Stimulated activated CD4-positive, alpha-beta T cell treated with anti-CD3 and anti-CD28 coated beads, Interleukin-1b, Interleukin-23, amount 100 ng/mL, for 24 hours (primary cell): ENCODE measurements around the gene NAA10.

Source experiments
- DNase-seq, 4 experiments: peaks; one replicate each; pipeline ENCODE4 v3.0.0-alpha.2; 2020; ENCODE audit warnings: low read depth in 4 of 4, low spot score in 1 of 4

Gene NAA10

DNA sequence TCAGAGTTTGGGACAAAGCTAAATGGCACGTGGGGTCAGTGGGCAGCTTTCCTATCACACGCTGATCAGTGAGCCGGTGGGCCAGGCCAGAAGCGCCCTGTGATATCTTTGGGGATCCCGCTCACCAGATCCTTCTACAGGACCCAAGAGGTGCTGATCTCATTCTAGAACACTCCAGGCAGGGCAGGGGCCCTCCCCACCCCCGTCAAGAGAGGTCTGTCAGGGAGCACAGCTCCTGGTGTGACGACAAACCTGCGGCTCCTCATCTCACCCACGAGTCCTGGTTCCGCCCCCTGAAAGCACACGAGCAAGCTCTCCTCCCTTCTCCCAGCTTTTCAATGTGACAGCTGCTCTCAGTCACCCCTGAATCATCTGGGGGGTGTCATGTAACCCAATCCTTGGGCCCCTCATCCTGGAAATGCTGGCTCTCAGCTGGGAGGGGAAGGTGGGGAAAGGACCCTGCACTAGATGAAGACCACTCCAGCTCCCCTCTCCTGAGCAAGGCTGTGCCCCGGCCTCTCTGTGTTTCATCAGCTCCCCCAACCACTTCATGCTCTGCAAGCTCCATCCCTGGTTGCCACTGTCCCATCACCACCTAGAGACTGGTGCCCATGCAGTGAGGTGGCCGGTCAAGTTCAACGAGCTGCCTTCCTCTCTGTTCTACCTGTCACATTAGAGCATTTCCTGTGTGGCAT is 32.2 kb upstream of the NAA10 start:
- no peak for DNase-seq

DNA sequence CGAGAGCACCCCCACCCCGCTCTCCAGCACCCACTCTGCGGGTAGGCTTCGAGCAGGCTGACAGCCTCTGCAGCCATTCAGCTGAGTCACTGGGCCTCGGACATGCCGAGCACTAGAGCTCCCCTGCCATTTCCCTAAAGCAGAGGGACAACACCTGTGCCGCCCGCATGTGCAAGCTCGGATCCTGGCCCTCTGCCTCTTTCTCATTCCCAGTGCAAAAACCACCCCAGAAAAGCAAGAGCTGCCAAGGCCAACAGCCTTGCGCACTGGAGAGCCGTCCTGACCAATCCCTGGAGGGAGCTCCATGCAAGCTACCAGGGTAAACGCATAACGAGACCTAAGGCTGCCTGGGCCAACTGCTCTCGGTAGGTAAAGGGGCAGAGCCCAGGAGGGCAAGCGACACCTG is 31.4 kb upstream of the NAA10 start:
- DNase-seq, result no peak

DNA sequence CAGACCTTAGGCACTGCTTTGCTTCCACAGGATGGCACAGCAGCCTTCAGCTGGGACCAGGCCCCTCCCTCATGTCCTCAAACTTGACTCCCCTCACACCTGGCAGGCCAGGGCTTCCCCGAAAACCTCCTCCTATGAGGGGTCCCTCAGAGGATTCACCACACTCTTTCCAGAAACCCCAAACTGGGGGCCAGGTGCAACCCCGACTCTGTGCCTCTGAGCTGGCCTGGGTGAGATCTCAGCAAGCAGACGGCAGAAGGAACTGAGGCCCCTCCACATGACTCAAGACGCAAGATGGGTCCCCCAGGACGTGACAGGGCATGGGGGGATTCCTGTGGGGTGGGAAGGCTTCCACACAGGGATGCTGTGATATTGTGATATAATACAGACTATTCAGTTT is 30.6 kb upstream of the NAA10 start:
- no peak for DNase-seq

DNA sequence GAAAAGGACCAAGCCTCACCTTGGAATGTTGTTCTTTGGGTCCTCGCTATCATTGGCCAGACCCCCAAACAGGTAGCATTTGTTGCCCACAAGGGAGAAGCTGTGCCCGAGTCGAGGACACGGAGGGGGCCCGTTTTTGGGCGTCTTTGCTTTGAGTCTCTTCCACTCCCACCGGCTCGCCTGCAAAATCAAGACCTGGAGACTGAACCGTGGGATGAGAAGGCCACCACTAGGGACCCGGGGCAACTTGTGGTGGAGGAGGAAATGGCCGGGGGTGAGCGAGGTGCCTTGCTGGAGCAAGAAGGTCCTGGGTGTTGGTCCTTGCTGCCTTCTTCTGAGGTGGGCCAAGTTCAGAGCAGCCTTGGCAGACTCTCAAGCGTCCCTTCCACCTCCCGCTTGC is 29.3 kb upstream of the NAA10 start:
- no peak for DNase-seq

DNA sequence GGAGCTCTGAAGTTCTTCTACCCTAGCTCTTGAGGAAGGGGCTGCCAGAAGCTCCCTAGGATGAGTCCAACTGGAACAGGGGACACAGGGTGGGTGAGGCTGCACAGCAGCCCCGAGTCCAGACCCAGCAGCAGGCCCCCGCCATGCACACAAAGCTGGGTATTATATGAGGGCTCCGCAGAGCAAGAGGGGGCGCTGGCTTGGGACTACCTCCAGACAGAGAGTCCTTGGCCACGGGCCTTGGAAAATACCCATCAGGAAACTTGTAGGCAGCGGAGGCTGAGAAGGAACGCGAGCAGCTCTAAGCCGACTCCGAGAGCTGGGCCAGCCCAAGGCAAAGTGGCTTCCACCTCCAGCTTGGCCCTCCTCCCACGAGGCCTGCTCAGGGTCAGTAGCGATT is 28.7 kb upstream of the NAA10 start:
- no peak for DNase-seq

DNA sequence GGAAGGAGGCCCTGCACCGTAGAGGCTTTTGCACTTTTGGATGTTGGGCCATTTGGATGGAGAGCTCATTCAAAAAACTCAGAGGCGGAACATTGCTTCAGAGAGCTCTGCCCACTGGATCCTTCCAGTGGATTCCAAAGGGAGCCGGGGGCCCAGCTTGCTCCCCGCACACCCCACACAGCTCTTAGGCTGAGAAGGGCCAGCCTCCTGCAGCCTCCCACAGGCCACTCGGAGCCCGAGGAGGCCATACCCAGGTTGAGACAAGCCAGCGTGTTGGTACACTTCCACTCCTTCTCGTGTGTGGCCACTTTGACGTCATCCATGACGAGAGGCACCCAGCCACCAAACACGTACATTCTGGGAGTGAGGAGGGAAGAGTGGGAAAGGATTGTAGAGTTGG is 26.5 kb upstream of the NAA10 start:
- no peak for DNase-seq

DNA sequence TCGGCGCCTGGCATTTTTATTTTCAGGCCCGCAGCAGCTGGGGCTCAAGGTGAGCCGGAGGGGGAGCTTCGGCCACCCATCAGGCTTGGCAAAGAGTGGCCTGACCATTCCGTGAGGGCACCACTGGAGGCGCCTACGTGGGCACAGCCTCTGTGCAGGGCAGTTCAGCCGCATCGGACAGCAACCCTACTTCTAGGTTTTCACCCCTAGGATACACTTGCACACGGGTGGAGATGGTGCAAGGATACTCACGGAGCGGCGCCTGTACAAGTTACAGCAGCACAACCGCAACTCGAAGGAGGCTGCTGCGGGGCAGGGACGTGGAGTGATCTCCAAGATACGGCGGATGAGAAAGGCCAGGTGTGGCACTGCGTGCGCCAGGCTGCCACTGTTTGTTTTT is 25.9 kb upstream of the NAA10 start:
- no peak for DNase-seq

DNA sequence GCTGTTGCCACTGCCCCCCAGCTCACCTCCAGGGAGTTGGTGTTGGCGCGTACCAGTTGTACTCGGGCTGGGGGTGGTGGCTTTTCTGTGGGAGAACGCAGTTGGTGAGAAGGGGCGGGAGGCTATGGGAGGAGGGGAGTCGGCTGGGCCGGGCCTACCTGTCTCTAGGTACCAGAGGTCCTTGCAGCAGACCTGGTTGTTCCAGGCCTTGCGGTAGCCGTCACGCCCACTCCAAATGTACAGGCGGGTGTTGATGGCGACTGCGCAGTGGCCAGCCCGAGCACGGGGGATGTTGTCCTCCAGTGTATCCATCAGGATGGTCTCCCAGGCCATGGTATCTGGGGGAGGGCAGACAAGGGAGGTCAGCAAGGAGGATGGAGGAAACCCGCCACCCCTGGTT is 25.2 kb upstream of the NAA10 start:
- DNase-seq, result no peak

DNA sequence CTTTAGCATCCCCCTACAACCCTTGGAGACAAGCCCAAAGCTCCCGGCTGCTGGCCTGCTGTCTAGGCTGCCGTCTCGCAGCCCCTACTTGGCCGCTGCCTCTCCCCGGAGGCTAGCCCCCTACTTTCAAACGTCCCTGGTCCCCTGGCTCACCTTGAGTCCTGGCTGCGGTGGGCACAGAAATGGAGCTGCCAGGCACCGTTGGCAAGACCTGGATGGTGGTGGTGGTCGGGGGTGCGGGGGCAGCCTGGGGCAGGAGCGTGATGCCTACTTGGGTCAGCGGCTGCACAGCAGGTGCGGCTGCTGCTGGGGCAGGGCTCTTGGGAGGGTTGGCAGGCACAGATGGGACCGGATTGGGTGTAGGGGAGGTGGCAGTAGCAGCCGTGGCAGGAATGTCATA is 24.8 kb upstream of the NAA10 start:
- no peak for DNase-seq

DNA sequence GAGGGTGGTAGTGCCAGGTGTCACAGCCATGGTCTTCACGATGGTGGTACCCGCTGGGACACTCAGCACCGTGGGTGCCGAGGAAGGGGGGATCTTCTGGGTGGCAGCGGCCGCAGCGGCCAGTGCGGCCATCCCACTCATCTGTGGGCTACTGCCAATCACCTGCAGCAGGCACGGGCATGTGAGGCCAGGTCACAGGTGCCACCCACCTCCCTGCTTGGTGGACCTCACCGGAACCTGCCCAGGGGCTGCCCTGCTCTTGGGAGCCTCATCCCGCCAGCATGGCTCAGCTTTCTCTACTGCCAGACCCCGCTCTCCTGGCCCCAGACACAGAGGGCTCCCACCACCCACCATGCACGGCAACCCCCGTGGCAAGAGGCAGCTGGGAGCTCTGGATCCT is 23.8 kb upstream of the NAA10 start:
- no peak for DNase-seq

DNA sequence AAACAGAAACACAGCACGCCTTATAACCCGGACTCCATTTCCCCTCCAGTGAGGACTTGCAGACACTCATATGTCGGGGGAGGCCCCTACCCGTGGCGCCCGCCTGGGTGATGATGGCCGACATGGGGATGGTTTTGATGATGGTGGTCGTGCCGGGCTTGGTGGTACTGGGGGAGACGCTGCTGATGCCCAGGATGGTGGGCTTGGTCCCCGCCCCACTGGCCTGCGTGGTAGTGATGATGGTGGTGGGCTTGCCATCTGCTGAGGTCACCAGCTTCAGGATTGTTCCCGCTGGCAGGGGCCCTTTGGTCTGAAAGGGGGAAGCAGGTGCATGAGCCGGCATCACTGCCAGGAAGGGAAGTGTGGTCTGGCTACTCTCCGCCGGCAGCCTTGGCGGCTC is 22.4 kb upstream of the NAA10 start:
- DNase-seq, result no peak

DNA sequence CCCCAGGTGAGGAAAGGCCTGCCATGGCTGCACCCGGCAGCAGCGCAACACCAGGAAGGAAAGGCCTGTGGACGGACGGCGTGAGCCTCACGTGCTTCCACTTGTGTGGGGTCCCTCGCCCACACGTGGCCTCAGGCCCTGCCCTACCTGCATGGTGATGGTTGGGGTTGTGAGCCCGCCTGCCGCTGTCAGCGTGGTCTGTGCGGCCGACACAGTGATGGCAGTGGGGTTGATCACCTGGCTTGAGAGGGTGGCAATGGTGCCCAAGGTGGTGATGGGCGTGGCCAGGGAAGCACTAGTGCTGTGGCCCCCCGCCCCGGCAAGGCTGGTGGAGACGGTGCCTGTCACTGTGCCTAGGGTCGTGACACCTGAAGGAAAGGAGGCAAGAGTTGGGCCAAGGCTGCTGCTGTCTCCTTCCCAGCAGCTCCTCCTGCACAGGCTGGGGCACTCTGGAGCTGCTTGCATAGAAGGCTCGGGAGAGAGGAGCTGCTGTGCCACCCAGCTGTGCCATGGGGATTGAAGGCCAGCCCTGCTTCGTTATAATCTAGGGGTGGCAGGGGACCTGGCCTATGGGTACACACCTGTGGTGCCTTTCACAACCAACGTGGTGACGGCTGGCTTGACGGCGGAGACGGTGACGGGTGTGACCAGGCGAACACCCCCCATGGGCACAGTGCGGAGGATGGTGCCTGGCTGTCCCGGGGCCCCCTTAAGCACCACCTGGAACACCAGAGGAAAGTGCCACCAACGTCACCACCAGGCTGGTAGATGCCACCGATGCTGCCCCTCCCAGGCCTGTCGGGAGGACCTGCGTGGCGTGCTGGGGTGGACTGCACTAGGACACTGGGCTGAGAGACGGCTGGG is 21.4 kb upstream of the NAA10 start:
- DNase-seq, result no peak

DNA sequence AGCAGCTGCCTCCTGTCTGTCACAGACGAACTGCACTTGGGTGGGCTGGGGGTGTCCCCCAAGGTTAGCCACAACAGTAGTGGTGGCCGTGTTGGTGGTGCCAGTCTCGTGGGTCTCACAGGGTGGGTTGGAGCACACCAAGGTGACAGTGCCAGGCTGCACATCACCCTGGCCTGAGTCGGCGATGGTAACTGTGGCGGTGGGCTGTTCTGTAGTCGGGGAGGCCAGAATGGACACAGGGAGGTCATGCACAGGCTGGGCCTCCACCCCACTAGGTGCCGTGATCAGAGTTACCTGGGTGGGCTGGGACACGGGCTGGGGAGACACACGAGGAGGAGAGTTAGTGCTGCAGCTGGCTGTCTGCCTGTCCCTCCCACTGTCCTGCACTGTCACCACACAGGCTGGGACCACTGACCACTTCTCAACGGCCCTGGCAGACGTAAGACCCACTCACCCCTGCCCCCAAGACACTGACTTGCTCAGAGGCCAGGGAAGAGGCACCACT is 20.4 kb upstream of the NAA10 start:
- no peak for DNase-seq

DNA sequence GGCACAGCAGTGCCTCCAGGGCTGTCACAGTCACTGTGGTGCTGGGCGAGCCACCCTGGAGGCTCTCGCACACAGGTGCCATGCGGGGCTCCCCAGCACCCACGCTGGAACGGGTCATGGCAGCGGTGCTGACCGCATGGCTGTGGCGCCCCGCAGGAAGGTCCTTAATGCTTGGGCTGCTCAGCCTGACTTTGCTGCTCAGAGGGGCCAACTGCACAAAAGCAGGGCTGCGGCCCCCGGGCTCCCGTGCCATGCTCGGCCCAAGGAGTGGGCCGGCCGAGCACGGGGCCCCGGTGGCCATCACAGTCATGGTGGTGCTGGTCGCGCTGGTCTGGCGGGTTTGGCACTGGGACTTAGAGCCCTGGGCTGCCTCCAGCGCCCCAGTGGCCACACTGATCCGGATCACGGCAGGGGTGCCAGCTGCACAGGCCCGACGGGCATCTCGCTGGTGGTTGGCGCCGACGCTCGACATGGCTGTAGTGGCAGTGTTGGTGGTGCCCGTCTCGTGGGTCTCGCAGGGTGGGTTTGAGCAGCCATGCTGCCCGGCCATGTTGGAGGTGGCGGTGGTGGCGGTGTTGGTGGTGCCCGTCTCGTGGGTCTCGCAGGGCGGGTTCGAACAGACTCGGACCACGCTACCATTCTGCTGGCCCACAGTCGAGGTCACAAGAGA is 19.9 kb upstream of the NAA10 start:
- DNase-seq, result no peak

DNA sequence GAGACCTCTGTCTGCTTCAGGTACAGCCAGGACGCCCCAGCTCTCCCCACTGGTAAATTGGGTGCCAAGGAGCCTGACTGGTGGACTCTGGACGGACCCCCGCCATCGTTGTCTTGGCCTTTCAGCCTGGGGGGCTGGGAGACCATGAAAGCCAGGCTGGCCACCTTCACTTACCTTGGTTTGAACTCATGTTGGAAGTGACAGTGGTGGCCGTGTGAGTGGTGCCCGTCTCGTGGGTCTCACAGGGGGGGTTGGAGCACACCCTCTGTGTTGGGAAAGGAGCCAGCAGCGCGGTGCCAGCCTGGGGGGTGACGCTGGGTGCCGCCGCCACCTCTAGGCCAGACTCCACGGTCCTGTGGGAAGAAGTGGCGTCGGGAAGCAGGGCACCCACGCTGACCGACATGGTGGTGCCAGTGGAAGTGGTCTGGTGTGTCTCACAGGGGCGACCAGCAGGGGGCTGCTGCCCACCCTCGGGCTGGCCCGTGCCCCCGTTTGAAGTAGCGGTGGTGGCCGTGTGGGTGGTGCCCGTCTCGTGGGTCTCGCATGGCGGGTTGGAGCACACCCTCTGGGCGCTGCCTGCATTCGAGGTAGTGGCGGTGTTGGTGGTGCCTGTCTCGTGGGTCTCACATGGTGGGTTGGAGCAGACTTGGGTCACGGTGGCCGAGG is 19.2 kb upstream of the NAA10 start:
- no peak for DNase-seq

DNA sequence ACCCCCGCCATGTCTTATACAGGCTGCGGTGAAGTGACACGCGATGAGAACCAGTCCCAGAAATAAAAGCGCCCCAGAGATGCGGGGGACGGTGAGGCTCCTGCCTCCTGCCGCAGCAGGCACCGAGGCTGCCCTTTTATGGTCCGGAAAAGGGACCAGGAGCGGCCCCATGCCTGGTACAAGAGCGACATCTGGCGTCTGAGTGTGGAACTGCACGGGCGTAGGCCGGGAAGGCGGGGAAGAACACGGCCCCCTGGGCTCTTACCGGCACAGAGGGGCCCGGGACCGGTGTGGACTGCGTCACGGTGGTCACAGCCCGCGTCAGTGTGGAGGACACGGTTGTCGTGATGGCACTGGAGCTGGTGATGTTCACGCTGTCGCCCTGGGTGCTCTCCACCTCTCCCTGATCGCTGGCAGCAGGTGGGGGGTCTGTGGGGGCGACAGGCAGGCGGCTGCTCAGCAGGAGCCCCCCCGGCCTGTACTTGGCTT is 18.5 kb upstream of the NAA10 start:
- DNase-seq, result peak; percentile 49 to 78 (median 54)

DNA sequence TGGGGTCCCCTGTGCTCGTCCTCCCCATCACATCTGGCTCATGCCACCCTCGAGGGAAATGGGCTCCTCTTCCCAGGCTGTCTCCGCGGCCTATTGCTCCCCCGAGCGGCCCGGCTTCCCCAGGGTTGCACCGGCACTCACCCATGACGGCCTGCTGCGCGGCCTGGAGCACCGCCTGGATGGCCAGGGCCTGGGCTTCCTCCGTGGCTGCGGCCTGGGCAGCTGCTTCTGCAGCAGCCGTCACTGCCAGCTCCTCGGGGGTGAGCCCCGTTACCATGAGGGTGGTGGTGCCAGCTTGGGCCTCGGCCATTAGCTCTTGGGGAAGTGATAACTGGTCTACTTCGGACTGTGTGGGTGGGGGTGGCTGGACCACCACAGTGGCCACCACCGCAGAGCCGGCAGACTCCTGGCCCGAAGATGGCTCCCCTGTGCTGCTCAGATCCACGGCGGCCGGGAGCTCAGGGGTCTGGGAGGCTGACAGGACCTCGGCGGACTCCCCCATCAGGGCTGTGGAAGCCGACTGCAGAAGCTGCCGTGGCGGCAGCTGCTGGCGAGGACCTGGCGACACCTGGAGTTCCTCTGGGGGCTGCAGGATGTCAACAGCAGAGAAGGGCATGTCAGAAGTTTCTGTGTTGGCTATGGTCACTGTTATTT is 17.7 kb upstream of the NAA10 start:
- no peak for DNase-seq

DNA sequence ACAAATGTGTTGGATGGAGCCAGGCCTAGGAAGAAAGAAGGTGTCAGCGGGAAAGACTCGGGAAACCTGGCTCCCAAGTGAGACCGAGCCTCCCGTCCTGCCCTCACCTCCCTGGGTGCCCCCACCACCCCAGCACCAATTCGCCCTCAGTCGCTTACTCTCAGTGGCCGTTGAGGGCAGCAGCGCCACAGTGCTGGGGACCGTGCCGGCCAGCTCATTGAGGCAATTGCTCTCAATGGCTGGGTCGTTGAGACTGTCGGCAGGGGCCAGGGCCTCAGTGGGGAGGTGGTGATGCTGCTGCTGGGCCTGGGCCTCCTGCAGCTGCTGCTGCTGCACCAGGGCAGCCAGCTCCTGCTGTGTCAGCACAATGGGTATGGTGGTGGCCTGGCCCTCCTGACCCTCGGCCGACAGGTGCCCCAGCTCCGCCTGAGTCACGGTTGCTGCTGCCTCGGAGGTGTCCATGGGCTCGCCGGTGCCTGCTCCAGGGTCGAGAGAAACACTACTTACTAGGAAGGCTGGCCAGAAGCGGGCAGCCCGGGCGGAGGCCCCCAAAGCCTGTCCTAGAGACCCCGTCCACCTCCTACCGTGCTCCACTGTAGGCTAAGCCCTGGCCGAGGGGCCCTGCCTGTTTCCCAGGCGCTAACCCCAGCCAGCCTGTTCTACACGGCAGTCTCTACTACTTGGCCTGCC is 17.0 kb upstream of the NAA10 start:
- no peak for DNase-seq

DNA sequence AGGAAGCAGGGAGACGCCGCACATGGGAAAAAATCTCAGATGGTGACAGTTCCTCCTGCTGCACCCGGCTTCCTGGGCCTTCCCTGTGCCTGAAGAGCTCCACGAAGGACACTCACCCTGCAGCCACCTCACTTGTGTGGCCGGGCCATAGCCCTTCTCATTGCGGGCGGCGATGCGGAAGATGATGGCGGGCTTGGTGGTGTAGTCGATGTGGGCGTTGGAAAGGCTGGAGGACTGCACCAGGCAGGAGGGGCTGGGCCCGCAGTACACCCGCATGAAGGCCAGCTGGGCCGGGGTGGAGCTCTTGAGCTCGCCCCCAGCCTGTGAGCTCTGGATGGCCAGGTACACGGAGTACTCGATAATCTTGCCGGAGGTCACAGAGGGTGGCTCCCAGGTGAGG is 15.3 kb upstream of the NAA10 start:
- no peak for DNase-seq
